T-cell (primary cell): Measurements from ENCODE around the gene GPR132. TPM values are rescaled to one million over a fixed set of nuclear protein-coding genes. Genes with fewer than 3 reads are reported as not detected.
"Not testable (repeated sequence)": the region's sequence is repeated elsewhere in the genome, so short reads cannot be mapped to it uniquely, and the experiment has no call there.

Experiments used
- ATAC-seq, 4 experiments: fragments of 200-7000 bp in 3 of 4; fragments of 150-1000 bp in 1 of 4; cut with Tn5 transposase; replicated peaks in 1 of 4; 1 replicate in 3 of 4; 2 replicates in 1 of 4; pipeline ENCODE4 v1.10.0; 2021; ENCODE audit warnings: moderate library complexity in 3 of 4, mild to moderate bottlenecking in 2 of 4, moderate number of reproducible peaks in 1 of 4
- CTCF ChIA-PET, 2 donors: fragments of 300-600 bp; sonication (Branson Sonifier 250); formaldehyde crosslinking; loops; one replicate each; lab custom pipeline; 2022; ENCODE audit warnings: antibody characterized with exemption in 2 of 2; lab: Charles Lee
- POLR2A ChIA-PET, 2 donors: fragments of 300-600 bp; sonication (Branson Sonifier 250); formaldehyde crosslinking; loops; one replicate each; lab custom pipeline; 2022; ENCODE audit warnings: antibody characterized with exemption in 2 of 2; lab: Charles Lee
- DNase-seq, 35 experiments: peaks; one replicate each; pipeline versions ENCODE4 v3.0.0 to v3.0.0-alpha.2; 2013 to 2023
- H3K27ac ChIP-seq: one replicate; pipeline ENCODE4 v1.5.1; 2013; ENCODE audit warnings: low read length
- H3K27me3 ChIP-seq, 2 experiments: replicated peaks in 1 of 2; 1 replicate in 1 of 2; 2 replicates in 1 of 2; pipeline versions ENCODE4 v1.6.1 to v1.7.0; 2013; ENCODE audit warnings: low read length in 1 of 2, mixed read lengths in 1 of 2; ENCODE audit not compliant: control insufficient read depth in 2 of 2, insufficient read depth in 2 of 2; ENCODE audit errors: extremely low read depth in 1 of 2
- H3K36me3 ChIP-seq, 2 donors: 1 replicate in 1 of 2; 2 replicates in 1 of 2; pipeline versions ENCODE4 v1.6.1 to v1.7.0; 2013; ENCODE audit warnings: low read length in 1 of 2; ENCODE audit not compliant: control insufficient read depth in 2 of 2, insufficient read depth in 1 of 2; ENCODE audit errors: extremely low read depth in 1 of 2
- H3K4me1 ChIP-seq, 2 experiments: 1 replicate in 1 of 2; 2 replicates in 1 of 2; pipeline versions ENCODE4 v1.6.1 to v1.7.0; 2013; ENCODE audit warnings: low read length in 2 of 2, mixed read lengths in 1 of 2; ENCODE audit not compliant: insufficient read depth in 2 of 2, control insufficient read depth in 1 of 2; ENCODE audit errors: extremely low read depth in 1 of 2
- H3K4me3 ChIP-seq, 2 donors: 1 replicate in 1 of 2; 2 replicates in 1 of 2; pipeline versions ENCODE4 v1.5.1 to v1.7.0; 2013; ENCODE audit warnings: mild to moderate bottlenecking in 2 of 2, low read length in 1 of 2, moderate library complexity in 1 of 2; ENCODE audit not compliant: control insufficient read depth in 1 of 2; ENCODE audit errors: extremely low read depth in 1 of 2
- H3K9me3 ChIP-seq: 2 replicates; pipeline ENCODE4 v1.7.0; 2013
- H3K27ac Mint-ChIP-seq, 2 donors: one replicate each; pipeline ENCODE4 v1.8.0; 2020 to 2021; ENCODE audit warnings: mild to moderate bottlenecking in 2 of 2, mixed read lengths in 2 of 2
- H3K27me3 Mint-ChIP-seq, 2 donors: one replicate each; pipeline ENCODE4 v1.8.0; 2021 to 2022; ENCODE audit warnings: mixed read lengths in 2 of 2
- H3K36me3 Mint-ChIP-seq: one replicate; pipeline ENCODE4 v1.8.0; 2021; ENCODE audit warnings: mixed read lengths
- H3K4me1 Mint-ChIP-seq, 3 donors: one replicate each; pipeline ENCODE4 v1.8.0; 2020 to 2022; ENCODE audit warnings: mixed read lengths in 3 of 3, mild to moderate bottlenecking in 1 of 3
- H3K4me3 Mint-ChIP-seq, 3 donors: one replicate each; pipeline ENCODE4 v1.8.0; 2020 to 2022; ENCODE audit warnings: mild to moderate bottlenecking in 3 of 3, mixed read lengths in 3 of 3, moderate library complexity in 3 of 3
- H3K9me3 Mint-ChIP-seq, 3 donors: one replicate each; pipeline ENCODE4 v1.8.0; 2020 to 2022; ENCODE audit warnings: mixed read lengths in 3 of 3
- WGBS: methylation state at CpG from one replicate; pipeline ENCODE4 v1.1.5; 2013; ENCODE audit warnings: missing lambda C conversion rate; ENCODE audit not compliant: insufficient coverage; 5-methylcytosine and 5-hydroxymethylcytosine counted together
- total RNA-seq, 35 experiments: library from RNA in 6 of 35; stranded (reverse) in 6 of 35; fragments of 120-200 nt in 1 of 35; gene quantifications; one replicate each; pipeline versions ENCODE4 v1.2.1 to v1.2.4 and lab custom pipeline; 2013 to 2026

GPR132 gene
- total RNA-seq, 5 donors from 2014 or later (not counting 1 experiment from before 2014, with no cell fraction given) = 47.0 to 58.0 (median 49.7) TPM

DNA sequence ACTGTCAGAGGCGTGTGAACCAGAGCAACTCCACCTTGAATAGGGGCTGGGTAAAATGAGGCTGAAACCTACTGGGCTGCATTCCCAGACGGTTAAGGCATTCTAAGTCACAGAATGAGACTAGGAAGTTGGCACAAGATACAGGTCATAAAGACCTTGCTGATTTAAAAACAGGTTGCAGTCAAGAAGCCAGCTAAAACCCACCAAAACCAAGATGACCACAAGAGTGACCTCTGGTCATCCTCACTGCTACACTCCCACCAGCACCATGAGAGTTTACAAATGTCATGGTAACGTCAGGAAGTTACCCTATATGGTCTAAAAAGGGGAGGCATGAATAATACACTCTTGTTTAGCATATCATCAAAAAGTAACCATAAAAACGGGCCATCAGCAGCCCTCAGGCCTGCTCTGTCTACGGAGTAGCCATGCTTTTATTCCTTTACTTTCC is 32.8 kb downstream of the GPR132 start:
- Mint-ChIP-seq H3K27ac (peak overlapping the region in 1 of 2 donors; percentile 91), H3K4me1 (peaks cover 5 to 22% (median 16%) of the 10 kb centered on the region in 3 donors), H3K4me3 (peak overlapping the region in 2 of 3 donors; percentile 87 to 91)
- CTCF ChIA-PET, DNase-seq, H3K27me3 Mint-ChIP-seq, H3K27me3 ChIP-seq, H3K27ac ChIP-seq, H3K4me1 ChIP-seq, H3K4me3 ChIP-seq, ATAC-seq, H3K9me3 ChIP-seq, H3K36me3 Mint-ChIP-seq, H3K9me3 Mint-ChIP-seq, H3K36me3 ChIP-seq: not testable (repeated sequence)
- 80% methylated on average over 3 of the region's 5 CpGs for WGBS
- POLR2A ChIA-PET = interaction anchor here in 1 of 2 donors (0.7 kb wide), 1 partner anchor 222 kb away, joined by 3 read pairs; no protein-coding TSS in a partner anchor

GRCh38 chr14:105030836-105031396 is 34.3 kb downstream of the GPR132 start:
- POLR2A ChIA-PET = no interaction called here
- Mint-ChIP-seq H3K27ac (no peak overlapping the region), H3K36me3 (no peaks in the 10 kb centered on the region)

DNA sequence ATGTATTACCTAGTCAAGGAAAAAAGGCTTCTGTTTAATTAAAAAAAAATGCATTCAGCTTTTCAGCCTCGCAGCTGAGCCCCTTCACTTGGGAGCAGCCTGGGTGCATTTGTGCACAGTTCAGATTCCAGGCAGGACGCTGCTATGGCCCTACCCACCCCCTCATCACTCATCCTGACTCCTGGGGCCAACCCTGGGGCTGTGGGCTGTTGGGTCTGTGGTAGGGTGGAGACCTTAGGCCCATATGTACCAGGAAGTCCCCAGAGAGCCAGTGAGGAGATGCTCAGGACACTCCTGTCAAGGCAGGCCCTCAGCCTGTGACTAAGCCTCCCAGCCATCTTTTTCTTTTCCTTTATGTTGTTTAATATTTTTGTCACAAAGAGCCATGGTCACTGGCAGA is 35.0 kb downstream of the GPR132 start:
- DNase-seq (no peak), ATAC-seq (no peak)
- peaks cover 2 to 12% of the 10 kb centered on the region in 2 experiments for H3K4me1 ChIP-seq
- H3K4me3 ChIP-seq = no peak overlapping the region
- H3K9me3 Mint-ChIP-seq = no peaks in the 10 kb centered on the region
- H3K4me1 Mint-ChIP-seq = peaks cover 17 to 37% (median 23%) of the 10 kb centered on the region in 3 donors
- H3K27ac Mint-ChIP-seq = no peak overlapping the region
- H3K9me3 ChIP-seq = no peaks in the 10 kb centered on the region
- ChIA-PET POLR2A (no interaction called here), CTCF (no interaction called here)
- no peaks in the 10 kb centered on the region for H3K36me3 Mint-ChIP-seq
- H3K27ac ChIP-seq = no peak overlapping the region
- no peaks in the 10 kb centered on the region for H3K27me3 Mint-ChIP-seq
- no peak overlapping the region for H3K4me3 Mint-ChIP-seq
- no CpG with 5 or more reads among the region's 2 CpGs for WGBS
- H3K27me3 ChIP-seq = no peaks in the 10 kb centered on the region
- H3K36me3 ChIP-seq = no peaks in the 10 kb centered on the region

More at GRCh38 chr14:105030836-105031396, 34.3 kb downstream of the GPR132 start:
- H3K9me3 Mint-ChIP-seq = no peaks in the 10 kb centered on the region
- no peaks in the 10 kb centered on the region for H3K36me3 ChIP-seq
- H3K27me3 Mint-ChIP-seq = no peaks in the 10 kb centered on the region
- no peak overlapping the region for H3K4me3 ChIP-seq
- no peak overlapping the region for H3K27ac ChIP-seq
- H3K4me1 ChIP-seq = peaks cover 2 to 9% of the 10 kb centered on the region in 2 experiments
- no peak for DNase-seq
- 88% methylated on average over 3 of the region's 9 CpGs for WGBS
- no peaks in the 10 kb centered on the region for H3K27me3 ChIP-seq
- ATAC-seq = no peak
- H3K4me1 Mint-ChIP-seq = peaks cover 10 to 31% (median 23%) of the 10 kb centered on the region in 3 donors
- H3K9me3 ChIP-seq = no peaks in the 10 kb centered on the region
- H3K4me3 Mint-ChIP-seq = peak overlapping the region in 1 of 3 donors; percentile 19
- CTCF ChIA-PET = interaction anchor here in 1 of 2 donors (0.5 kb wide), 1 partner anchor 486 kb away, joined by 3 read pairs; no protein-coding TSS in a partner anchor

DNA sequence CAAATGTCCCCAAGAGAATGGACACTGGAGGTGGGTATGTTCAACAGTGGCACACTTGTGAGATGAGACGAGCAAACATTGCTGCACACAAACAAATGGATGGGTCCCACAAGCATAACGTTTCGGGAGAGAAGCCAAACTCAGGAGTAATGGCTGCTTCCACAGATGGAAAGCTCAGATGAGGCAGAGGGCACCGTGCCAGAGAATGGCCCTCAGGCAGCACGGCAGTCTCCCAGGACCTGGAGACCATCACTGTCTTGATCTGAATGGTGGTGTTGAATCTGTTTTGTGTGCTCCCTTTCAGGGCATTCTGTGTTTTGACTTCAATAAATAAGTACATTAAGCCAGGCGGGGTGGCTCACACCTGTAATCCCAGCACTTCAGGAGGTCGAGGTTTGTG is 35.8 kb downstream of the GPR132 start:
- ATAC-seq (no peak), DNase-seq (no peak)
- Mint-ChIP-seq H3K36me3 (no peaks in the 10 kb centered on the region), H3K27me3 (no peaks in the 10 kb centered on the region), H3K27ac (no peak overlapping the region), H3K4me3 (no peak overlapping the region), H3K4me1 (peaks cover 23 to 42% (median 23%) of the 10 kb centered on the region in 3 donors), H3K9me3 (no peaks in the 10 kb centered on the region)
- 98% methylated on average over 7 of the region's 7 CpGs for WGBS
- H3K36me3 ChIP-seq = no peaks in the 10 kb centered on the region
- H3K27me3 ChIP-seq = no peaks in the 10 kb centered on the region
- ChIA-PET CTCF (interaction anchor here in 1 of 2 donors (0.6 to 1.6 kb wide), 2 partner anchors 15 to 56 kb away, joined by 3 to 6 read pairs; no protein-coding TSS in a partner anchor), POLR2A (interaction anchor here in 1 of 2 donors (0.5 to 0.7 kb wide), 2 partner anchors 17 to 33 kb away, joined by 3 to 4 read pairs; no protein-coding TSS in a partner anchor)
- no peak overlapping the region for H3K27ac ChIP-seq
- no peak overlapping the region for H3K4me3 ChIP-seq
- H3K4me1 ChIP-seq = peaks cover 2 to 20% of the 10 kb centered on the region in 2 experiments
- no peaks in the 10 kb centered on the region for H3K9me3 ChIP-seq

DNA sequence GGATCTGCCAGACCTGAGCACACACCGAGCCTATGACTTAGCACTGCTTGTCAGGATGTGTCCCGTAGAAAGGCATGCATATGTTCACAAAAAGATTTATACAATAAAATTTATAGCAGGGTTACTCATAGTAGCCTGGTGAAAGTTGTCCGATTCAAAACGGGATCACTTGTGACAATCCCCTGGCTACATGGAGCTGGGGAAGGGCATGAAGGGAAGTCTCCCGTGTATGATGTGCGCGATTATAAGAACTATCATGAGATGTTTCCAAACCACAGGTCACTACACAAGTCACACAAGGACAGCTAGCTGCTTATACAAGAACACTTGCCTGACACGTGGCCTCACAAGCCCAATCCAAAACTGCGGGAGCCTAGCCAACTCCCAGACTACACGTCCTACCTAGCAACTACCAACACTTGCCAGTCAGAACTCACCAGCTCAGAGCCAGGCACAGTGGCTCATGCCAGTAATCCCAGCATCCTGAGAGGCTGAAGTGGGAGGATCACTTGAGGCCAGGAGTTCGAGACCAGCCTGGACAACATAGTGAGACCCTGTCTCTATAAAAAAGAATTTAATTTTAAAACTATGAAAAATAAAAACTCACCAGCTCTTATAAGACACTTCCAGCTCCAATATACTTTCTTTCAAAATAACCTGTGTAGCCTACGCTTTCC is 36.8 kb downstream of the GPR132 start:
- ChIA-PET CTCF (interaction anchor here (0.5 to 1.6 kb wide), 2 partner anchors 16 to 43 kb away, joined by 3 to 7 read pairs; no protein-coding TSS in a partner anchor), POLR2A (no interaction called here)

DNA sequence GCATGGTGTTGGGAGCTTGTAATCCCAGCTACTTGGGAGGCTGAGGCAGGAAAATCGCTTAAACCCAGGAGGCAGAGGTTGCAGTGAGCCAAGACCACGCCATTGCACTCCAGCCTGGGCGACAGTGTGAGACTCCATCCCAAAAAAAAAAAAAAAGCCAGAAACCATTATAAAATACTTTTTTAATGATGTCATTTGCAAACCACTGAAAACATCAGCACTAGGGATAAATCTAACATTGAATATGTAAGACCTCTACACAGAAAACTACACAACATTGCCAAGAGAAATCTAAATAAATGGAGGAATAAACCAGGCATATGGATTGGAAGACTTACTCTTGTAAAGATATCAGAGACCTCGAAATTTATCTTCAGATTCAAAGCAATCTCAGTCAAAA is 37.5 kb downstream of the GPR132 start:
- H3K36me3 Mint-ChIP-seq, H3K4me3 Mint-ChIP-seq, H3K27me3 Mint-ChIP-seq, H3K4me3 ChIP-seq, H3K27ac ChIP-seq, ATAC-seq, H3K9me3 Mint-ChIP-seq, H3K27ac Mint-ChIP-seq, DNase-seq, POLR2A ChIA-PET, H3K36me3 ChIP-seq, H3K27me3 ChIP-seq, H3K9me3 ChIP-seq: not testable (repeated sequence)
- WGBS = no CpG with 5 or more reads among the region's 4 CpGs
- CTCF ChIA-PET = interaction anchor here in 1 of 2 donors (1.6 kb wide), 1 partner anchor 16 kb away, joined by 3 read pairs; no protein-coding TSS in a partner anchor
- peaks cover 0 to 22% of the 10 kb centered on the region in 2 experiments for H3K4me1 ChIP-seq
- peaks cover 10 to 45% (median 30%) of the 10 kb centered on the region in 3 donors for H3K4me1 Mint-ChIP-seq

More for the DNA sequence above, 36.8 kb downstream of the GPR132 start:
- Histone ChIP-seq H3K4me1 (peaks cover 2 to 25% of the 10 kb centered on the region in 2 experiments), H3K27me3 (no peaks in the 10 kb centered on the region), H3K9me3 (no peaks in the 10 kb centered on the region), H3K36me3 (no peaks in the 10 kb centered on the region), H3K4me3 (no peak overlapping the region), H3K27ac (no peak overlapping the region)
- Mint-ChIP-seq H3K27me3 (no peaks in the 10 kb centered on the region), H3K9me3 (no peaks in the 10 kb centered on the region), H3K4me3 (no peak overlapping the region), H3K36me3 (no peaks in the 10 kb centered on the region), H3K27ac (no peak overlapping the region), H3K4me1 (peaks cover 15 to 43% (median 28%) of the 10 kb centered on the region in 3 donors)
- ATAC-seq (no peak), DNase-seq (no peak)
- WGBS = 100% methylated on average over 4 of the region's 12 CpGs
